Measurements from ENCODE around the gene ATXN10. TPM values are rescaled to one million over a fixed set of nuclear protein-coding genes. Genes with fewer than 3 reads are reported as not detected.
A peak's percentile ranks its signal among the peaks of the same experiment; 100 is the strongest.
"Not testable (repeated sequence)": the region's sequence is repeated elsewhere in the genome, so short reads cannot be mapped to it uniquely, and the experiment has no call there.

ATXN10 gene
- total RNA-seq, 1 experiment from 2014 or later = 303 TPM

DNA sequence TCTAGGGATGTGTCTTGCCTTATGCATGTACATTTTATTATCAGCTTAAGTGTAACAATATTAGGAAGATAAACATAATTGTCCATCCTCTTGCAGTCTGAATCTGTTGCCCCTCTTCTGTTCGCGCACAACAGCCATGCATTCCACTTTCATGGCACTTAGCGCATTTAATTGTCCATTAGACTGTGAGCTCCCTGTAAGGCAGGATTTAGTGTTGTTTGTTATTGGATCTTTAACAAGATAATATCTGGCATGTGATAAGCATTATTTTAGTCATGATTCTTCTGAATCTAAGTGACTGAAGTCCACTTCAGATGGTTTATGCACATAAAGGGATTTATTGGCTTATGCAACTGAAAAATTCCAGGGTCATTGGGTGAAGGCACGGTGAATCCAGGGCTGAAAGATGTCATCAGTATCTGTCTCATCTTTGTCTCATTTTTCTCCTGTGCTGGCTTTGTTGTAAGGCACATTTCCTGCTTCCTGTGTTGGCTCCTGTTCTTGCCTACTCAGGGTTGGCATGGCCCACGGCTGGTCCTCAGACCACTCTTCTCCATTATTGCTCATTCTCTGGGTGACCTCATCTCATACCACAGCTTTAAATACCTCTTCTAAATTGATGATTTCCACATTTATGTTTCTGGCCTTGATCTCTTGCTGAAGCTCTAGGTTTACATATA, 37.6 kb downstream of the ATXN10 start:
- intact Hi-C loops (cut with micrococcal nuclease; ENCODE audit: unreplicated experiment) = no loop called here
- Histone ChIP-seq H3K4me2 (peak overlapping the region; percentile 8; the same call in 1 of the 2 replicates), H4K20me1 (ENCODE audit: insufficient read depth) (0 out of 2 replicates have a peak, but pooled peaks cover 4% of the 10 kb centered on the region), H3K9me2 (ENCODE audit: insufficient read depth) (no peaks in the 10 kb centered on the region), H3K27me3 (ENCODE audit: insufficient read depth, low read depth) (no peaks in the 10 kb centered on the region), H3K4me3 (no peak overlapping the region), H3K79me2 (ENCODE audit: low read depth) (peaks cover 97% of the 10 kb centered on the region), H3K9me3 (ENCODE audit: insufficient read depth, low read depth) (no peaks in the 10 kb centered on the region), H3K36me3 (ENCODE audit: low read depth) (peaks cover 74% of the 10 kb centered on the region), H2AFZ (no peak overlapping the region), H3F3A (ENCODE audit: insufficient read depth, low read depth) (peaks cover 46% of the 10 kb centered on the region), H3K27ac (peak overlapping the region; percentile 40), H3K4me1 (replicated peaks; ENCODE audit: insufficient read depth) (peaks cover 16% of the 10 kb centered on the region)
- ChIA-PET POLR2A (ENCODE audit: unreplicated experiment) (interaction anchor here (0.6 to 1.2 kb wide), 2 partner anchors 29 to 111 kb away, joined by 5 read pairs; no protein-coding TSS in a partner anchor), CTCF (no interaction called here)
- TF ChIP-seq EZH2 (IDR thresholded peaks at IDR 0.05; ENCODE audit: low read depth) = no peak
- TF ChIP-seq, protein P1, sequence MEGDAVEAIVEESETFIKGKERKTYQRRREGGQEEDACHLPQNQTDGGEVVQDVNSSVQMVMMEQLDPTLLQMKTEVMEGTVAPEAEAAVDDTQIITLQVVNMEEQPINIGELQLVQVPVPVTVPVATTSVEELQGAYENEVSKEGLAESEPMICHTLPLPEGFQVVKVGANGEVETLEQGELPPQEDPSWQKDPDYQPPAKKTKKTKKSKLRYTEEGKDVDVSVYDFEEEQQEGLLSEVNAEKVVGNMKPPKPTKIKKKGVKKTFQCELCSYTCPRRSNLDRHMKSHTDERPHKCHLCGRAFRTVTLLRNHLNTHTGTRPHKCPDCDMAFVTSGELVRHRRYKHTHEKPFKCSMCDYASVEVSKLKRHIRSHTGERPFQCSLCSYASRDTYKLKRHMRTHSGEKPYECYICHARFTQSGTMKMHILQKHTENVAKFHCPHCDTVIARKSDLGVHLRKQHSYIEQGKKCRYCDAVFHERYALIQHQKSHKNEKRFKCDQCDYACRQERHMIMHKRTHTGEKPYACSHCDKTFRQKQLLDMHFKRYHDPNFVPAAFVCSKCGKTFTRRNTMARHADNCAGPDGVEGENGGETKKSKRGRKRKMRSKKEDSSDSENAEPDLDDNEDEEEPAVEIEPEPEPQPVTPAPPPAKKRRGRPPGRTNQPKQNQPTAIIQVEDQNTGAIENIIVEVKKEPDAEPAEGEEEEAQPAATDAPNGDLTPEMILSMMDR (conservative IDR thresholded peaks at IDR 0.05) = no peak
- DNase-seq = peak in 1 of 2 experiments; percentile 59
- no TSS peak for BruUV-seq (replicated peaks)

DNA sequence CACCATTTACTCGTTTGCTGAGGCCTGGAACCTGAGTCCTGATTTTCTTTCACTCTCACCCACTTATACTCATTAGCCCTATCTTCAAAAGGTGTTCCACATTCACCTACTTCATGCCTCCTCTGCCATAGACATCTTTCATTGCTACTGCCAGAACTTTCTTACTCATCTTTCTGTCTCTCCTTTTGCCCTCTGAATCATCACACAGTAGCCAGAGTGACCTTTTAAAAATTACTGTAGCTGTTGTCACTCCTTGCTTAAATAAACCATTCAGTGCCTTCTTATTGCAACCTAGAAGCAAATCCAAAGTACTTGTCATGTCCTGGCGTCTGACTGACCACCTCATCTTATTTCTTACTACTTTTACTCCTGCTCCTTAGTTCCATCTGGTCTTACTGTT, 38.2 kb downstream of the ATXN10 start:
- Histone ChIP-seq H4K20me1 (ENCODE audit: insufficient read depth) (0 out of 2 replicates have a peak, but pooled peaks cover 4% of the 10 kb centered on the region), H3K27ac (peak overlapping the region; percentile 40), H2AFZ (no peak overlapping the region), H3K9me2 (ENCODE audit: insufficient read depth) (no peaks in the 10 kb centered on the region), H3K79me2 (ENCODE audit: low read depth) (peaks cover 97% of the 10 kb centered on the region), H3K4me3 (no peak overlapping the region), H3K9me3 (ENCODE audit: insufficient read depth, low read depth) (no peaks in the 10 kb centered on the region), H3K27me3 (ENCODE audit: insufficient read depth, low read depth) (no peaks in the 10 kb centered on the region), H3K4me1 (replicated peaks; ENCODE audit: insufficient read depth) (peaks cover 16% of the 10 kb centered on the region), H3K36me3 (ENCODE audit: low read depth) (peaks cover 72% of the 10 kb centered on the region), H3K4me2 (peak overlapping the region; percentile 8; the same call in 1 of the 2 replicates), H3F3A (ENCODE audit: insufficient read depth, low read depth) (peaks cover 46% of the 10 kb centered on the region)
- no TSS peak for BruUV-seq (replicated peaks)
- ChIA-PET CTCF (no interaction called here), POLR2A (ENCODE audit: unreplicated experiment) (interaction anchor here (1.2 kb wide), 1 partner anchor 112 kb away, joined by 5 read pairs; no protein-coding TSS in a partner anchor)
- TF ChIP-seq, protein P1 (conservative IDR thresholded peaks at IDR 0.05) = no peak
- no peak for TF ChIP-seq EZH2 (IDR thresholded peaks at IDR 0.05; ENCODE audit: low read depth)
- peak in 1 of 2 experiments; percentile 37 for DNase-seq
- intact Hi-C loops (cut with micrococcal nuclease; ENCODE audit: unreplicated experiment) = no loop called here

DNA sequence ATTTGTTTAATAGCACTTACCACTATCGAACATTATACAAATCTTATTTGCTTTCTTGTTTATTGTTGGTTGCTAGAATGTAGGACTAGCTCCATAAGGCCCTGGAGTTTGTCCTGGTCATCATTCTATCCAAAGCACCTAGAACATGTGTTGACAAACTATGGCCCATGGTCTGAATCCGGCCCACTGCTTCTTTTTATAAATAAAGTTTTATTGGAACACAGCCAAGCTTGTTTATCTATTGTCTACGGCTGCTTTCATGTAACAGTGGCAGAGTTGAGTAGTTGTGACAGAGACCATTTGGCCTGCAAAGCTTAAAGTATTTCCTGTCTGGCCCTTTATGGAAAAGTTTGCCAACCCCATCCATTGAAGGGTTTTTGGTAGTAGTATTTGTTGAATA, 38.8 kb downstream of the ATXN10 start:
- BruUV-seq (replicated peaks) = no TSS peak
- Histone ChIP-seq H3K4me1 (replicated peaks; ENCODE audit: insufficient read depth) (peaks cover 16% of the 10 kb centered on the region), H4K20me1 (ENCODE audit: insufficient read depth) (0 out of 2 replicates have a peak, but pooled peaks cover 4% of the 10 kb centered on the region), H3K4me3 (no peak overlapping the region), H3K27me3 (ENCODE audit: insufficient read depth, low read depth) (no peaks in the 10 kb centered on the region), H3K36me3 (ENCODE audit: low read depth) (peaks cover 74% of the 10 kb centered on the region), H3K9me2 (ENCODE audit: insufficient read depth) (no peaks in the 10 kb centered on the region), H3K27ac (no peak overlapping the region; the same call in 1 of the 2 replicates), H3K4me2 (no peak overlapping the region), H3K79me2 (ENCODE audit: low read depth) (peaks cover 97% of the 10 kb centered on the region), H3F3A (ENCODE audit: insufficient read depth, low read depth) (peaks cover 42% of the 10 kb centered on the region), H2AFZ (no peak overlapping the region), H3K9me3 (ENCODE audit: insufficient read depth, low read depth) (no peaks in the 10 kb centered on the region)
- ChIA-PET CTCF (no interaction called here), POLR2A (ENCODE audit: unreplicated experiment) (no interaction called here)
- intact Hi-C loops (cut with micrococcal nuclease; ENCODE audit: unreplicated experiment) = no loop called here
- DNase-seq = no peak
- TF ChIP-seq EZH2 (IDR thresholded peaks at IDR 0.05; ENCODE audit: low read depth) = no peak
- TF ChIP-seq, protein P1 (conservative IDR thresholded peaks at IDR 0.05) = no peak

DNA sequence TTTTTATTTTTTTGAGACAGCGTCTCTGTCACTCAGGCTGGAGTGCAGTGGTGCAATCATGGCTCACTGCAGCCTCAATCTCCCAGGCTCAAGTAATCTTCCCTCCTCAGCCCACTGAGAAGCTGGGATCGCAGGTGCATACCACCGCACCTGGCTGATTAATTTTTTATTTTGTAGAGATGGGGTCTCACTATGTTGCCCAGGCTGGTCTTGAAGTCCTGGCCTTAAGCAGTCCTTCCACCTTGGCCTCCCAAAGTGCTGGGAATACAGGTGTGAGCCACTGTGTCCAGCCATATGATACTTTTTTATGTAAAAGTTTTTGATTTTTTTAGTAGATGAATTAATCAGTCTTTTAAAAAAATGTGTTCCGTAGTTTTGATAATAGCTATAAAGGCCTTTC, 42.8 kb downstream of the ATXN10 start:
- Histone ChIP-seq H3K79me2 (ENCODE audit: low read depth) (peaks cover 96% of the 10 kb centered on the region), H3K36me3 (ENCODE audit: low read depth) (peaks cover 65% of the 10 kb centered on the region), H3K4me1 (replicated peaks; ENCODE audit: insufficient read depth) (peaks cover 32% of the 10 kb centered on the region), H3F3A (ENCODE audit: insufficient read depth, low read depth) (peaks cover 50% of the 10 kb centered on the region)
- BruUV-seq (replicated peaks); H2AFZ ChIP-seq; intact Hi-C loops (cut with micrococcal nuclease; ENCODE audit: unreplicated experiment); H4K20me1 ChIP-seq (ENCODE audit: insufficient read depth); H3K27ac ChIP-seq; CTCF ChIA-PET; DNase-seq; H3K9me2 ChIP-seq (ENCODE audit: insufficient read depth); H3K27me3 ChIP-seq (ENCODE audit: insufficient read depth, low read depth); H3K9me3 ChIP-seq (ENCODE audit: insufficient read depth, low read depth); H3K4me3 ChIP-seq; POLR2A ChIA-PET (ENCODE audit: unreplicated experiment); H3K4me2 ChIP-seq: not testable (repeated sequence)

Measured in PC-9 (cell line).